ENCODE results near the gene AP2M1. TPM values are rescaled to one million over a fixed set of nuclear protein-coding genes. Genes with fewer than 3 reads are reported as not detected.
A peak's percentile ranks its signal among the peaks of the same experiment; 100 is the strongest.

AP2M1 gene
- total and polyA plus RNA-seq, 4 donors: 71.9 to 200 (median 135) TPM

DNA sequence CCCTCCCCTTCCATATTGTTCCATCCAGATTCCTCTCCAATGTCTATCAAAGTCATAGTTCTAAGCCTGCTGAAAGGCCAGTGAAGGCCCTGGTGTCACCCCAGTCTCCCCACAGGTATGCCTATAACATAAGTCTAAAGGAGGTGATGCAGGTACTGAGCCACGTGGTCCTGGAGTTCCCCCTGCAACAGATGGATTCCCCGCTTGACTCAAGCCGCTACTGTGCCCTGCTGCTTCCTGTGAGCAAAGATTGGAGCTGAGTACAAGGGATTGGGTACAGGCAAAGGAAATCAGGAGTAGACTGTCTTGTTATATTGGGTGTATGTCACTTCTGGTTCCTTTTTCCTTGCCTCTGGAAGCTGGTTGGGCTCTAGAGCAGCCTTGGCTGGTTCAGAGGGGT, 31.3 kb upstream of the AP2M1 start:
- WGBS: 96% methylated on average over 3 of the region's 3 CpGs
- Histone ChIP-seq H3K4me1 (ENCODE audit: control insufficient read depth in 4 of 4, insufficient read depth in 4 of 4, low read length in 3 of 4) (peaks cover 0 to 16% (median 4%) of the 10 kb centered on the region in 4 donors), H3K27ac (ENCODE audit: low read depth in 1 of 2, low read length in 2 of 2) (no peak overlapping the region), H3K36me3 (ENCODE audit: control insufficient read depth in 4 of 4, insufficient read depth in 3 of 4, low read depth in 1 of 4, low read length in 3 of 4) (peaks cover 2 to 59% (median 46%) of the 10 kb centered on the region in 4 donors), H3K27me3 (ENCODE audit: control insufficient read depth in 4 of 4, insufficient read depth in 4 of 4, low read length in 3 of 4) (no peaks in the 10 kb centered on the region), H3K9ac (ENCODE audit: low read depth in 1 of 2, low read length in 2 of 2) (no peak overlapping the region), H3K9me3 (ENCODE audit: control insufficient read depth in 4 of 4, low read length in 3 of 4) (no peaks in the 10 kb centered on the region), H3K4me3 (ENCODE audit: low read depth in 1 of 3, low read length in 3 of 3) (no peak overlapping the region)
- TF ChIP-seq NR2F2 (IDR thresholded peaks at IDR 0.05): no peak
- TF ChIP-seq, protein P1, sequence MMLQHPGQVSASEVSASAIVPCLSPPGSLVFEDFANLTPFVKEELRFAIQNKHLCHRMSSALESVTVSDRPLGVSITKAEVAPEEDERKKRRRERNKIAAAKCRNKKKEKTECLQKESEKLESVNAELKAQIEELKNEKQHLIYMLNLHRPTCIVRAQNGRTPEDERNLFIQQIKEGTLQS (IDR thresholded peaks at IDR 0.05): no peak
- TF ChIP-seq, protein P2, sequence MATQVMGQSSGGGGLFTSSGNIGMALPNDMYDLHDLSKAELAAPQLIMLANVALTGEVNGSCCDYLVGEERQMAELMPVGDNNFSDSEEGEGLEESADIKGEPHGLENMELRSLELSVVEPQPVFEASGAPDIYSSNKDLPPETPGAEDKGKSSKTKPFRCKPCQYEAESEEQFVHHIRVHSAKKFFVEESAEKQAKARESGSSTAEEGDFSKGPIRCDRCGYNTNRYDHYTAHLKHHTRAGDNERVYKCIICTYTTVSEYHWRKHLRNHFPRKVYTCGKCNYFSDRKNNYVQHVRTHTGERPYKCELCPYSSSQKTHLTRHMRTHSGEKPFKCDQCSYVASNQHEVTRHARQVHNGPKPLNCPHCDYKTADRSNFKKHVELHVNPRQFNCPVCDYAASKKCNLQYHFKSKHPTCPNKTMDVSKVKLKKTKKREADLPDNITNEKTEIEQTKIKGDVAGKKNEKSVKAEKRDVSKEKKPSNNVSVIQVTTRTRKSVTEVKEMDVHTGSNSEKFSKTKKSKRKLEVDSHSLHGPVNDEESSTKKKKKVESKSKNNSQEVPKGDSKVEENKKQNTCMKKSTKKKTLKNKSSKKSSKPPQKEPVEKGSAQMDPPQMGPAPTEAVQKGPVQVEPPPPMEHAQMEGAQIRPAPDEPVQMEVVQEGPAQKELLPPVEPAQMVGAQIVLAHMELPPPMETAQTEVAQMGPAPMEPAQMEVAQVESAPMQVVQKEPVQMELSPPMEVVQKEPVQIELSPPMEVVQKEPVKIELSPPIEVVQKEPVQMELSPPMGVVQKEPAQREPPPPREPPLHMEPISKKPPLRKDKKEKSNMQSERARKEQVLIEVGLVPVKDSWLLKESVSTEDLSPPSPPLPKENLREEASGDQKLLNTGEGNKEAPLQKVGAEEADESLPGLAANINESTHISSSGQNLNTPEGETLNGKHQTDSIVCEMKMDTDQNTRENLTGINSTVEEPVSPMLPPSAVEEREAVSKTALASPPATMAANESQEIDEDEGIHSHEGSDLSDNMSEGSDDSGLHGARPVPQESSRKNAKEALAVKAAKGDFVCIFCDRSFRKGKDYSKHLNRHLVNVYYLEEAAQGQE (IDR thresholded peaks at IDR 0.05): no peak
- no peak for TF ChIP-seq RAD21 (IDR thresholded peaks at IDR 0.05)
- no peak for TF ChIP-seq HNF4A (conservative IDR thresholded peaks at IDR 0.05)
- TF ChIP-seq, protein P3, sequence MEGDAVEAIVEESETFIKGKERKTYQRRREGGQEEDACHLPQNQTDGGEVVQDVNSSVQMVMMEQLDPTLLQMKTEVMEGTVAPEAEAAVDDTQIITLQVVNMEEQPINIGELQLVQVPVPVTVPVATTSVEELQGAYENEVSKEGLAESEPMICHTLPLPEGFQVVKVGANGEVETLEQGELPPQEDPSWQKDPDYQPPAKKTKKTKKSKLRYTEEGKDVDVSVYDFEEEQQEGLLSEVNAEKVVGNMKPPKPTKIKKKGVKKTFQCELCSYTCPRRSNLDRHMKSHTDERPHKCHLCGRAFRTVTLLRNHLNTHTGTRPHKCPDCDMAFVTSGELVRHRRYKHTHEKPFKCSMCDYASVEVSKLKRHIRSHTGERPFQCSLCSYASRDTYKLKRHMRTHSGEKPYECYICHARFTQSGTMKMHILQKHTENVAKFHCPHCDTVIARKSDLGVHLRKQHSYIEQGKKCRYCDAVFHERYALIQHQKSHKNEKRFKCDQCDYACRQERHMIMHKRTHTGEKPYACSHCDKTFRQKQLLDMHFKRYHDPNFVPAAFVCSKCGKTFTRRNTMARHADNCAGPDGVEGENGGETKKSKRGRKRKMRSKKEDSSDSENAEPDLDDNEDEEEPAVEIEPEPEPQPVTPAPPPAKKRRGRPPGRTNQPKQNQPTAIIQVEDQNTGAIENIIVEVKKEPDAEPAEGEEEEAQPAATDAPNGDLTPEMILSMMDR (IDR thresholded peaks at IDR 0.05; ENCODE audit: low read depth, low read length, missing input control): no peak
- TF ChIP-seq TAF1 (conservative IDR thresholded peaks at IDR 0.05): no peak
- no peak for TF ChIP-seq RXRA (IDR thresholded peaks at IDR 0.05)
- no peak for TF ChIP-seq GABPA (IDR thresholded peaks at IDR 0.05 in 1 of 2, conservative IDR thresholded peaks at IDR 0.05 in 1 of 2)
- no peak for DNase-seq (ENCODE audit: low spot score)

DNA sequence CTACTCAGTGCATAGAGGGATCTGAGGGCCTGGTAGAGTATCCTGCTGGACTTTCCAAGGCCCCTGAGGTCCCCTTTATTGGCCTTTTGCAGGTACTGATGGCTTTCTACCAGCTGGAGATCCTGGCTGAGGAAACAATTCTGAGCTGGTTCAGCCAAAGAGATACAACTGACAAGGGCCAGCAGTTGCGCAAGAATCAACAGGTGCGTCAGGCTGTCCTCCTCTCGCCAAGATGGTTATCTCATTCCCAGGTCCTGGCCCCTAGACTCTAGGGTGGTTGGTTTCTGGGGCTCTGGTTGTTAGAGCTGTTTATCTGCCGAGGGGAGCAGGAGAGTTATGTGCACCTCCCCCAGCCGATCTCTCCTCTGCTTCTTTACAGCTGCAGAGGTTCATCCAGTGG, 30.1 kb upstream of the AP2M1 start:
- peaks cover 2 to 59% (median 46%) of the 10 kb centered on the region in 4 donors for H3K36me3 ChIP-seq (ENCODE audit: control insufficient read depth in 4 of 4, insufficient read depth in 3 of 4, low read depth in 1 of 4, low read length in 3 of 4)

DNA sequence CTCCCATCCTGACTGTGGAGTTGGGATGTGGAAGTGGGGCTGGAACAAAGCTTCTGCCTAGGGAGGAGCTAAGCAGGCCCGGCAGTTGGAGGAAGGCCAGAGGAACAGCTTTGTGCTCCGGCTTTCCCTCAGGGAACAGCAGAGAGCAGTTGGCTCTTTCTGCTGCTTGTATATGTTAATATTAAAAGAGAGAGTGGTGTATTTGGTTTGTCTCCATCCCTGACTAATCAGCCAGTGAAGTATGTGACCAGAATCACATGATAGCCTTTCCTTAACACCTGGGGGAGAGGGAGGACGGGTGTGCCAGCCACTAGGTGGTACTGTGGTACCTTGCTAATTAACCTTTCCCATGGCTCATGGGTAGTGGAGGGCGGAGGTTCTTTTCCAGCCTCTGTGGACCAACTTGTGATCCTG, 29.5 kb upstream of the AP2M1 start:
- peaks cover 2 to 56% (median 45%) of the 10 kb centered on the region in 4 donors for H3K36me3 ChIP-seq (ENCODE audit: control insufficient read depth in 4 of 4, insufficient read depth in 3 of 4, low read depth in 1 of 4, low read length in 3 of 4)
- WGBS: 41% methylated on average over 4 of the region's 4 CpGs
- no peaks in the 10 kb centered on the region for H3K27me3 ChIP-seq (ENCODE audit: control insufficient read depth in 4 of 4, insufficient read depth in 4 of 4, low read length in 3 of 4)
- H3K9ac ChIP-seq (ENCODE audit: low read depth in 1 of 2, low read length in 2 of 2): no peak overlapping the region
- H3K4me1 ChIP-seq (ENCODE audit: control insufficient read depth in 4 of 4, insufficient read depth in 4 of 4, low read length in 3 of 4): peaks cover 0 to 16% (median 4%) of the 10 kb centered on the region in 4 donors
- no peak overlapping the region for H3K4me3 ChIP-seq (ENCODE audit: low read depth in 1 of 3, low read length in 3 of 3)
- TF ChIP-seq RAD21 (IDR thresholded peaks at IDR 0.05) (peak; percentile 71 to 80), SP1 (IDR thresholded peaks at IDR 0.05) (no peak), NR2F2 (IDR thresholded peaks at IDR 0.05) (no peak)
- TF ChIP-seq, protein P3 (IDR thresholded peaks at IDR 0.05; ENCODE audit: low read depth, low read length, missing input control): peak; percentile 44
- no peak for DNase-seq (ENCODE audit: low spot score)
- no peak overlapping the region for H3K27ac ChIP-seq (ENCODE audit: low read depth in 1 of 2, low read length in 2 of 2)
- H3K9me3 ChIP-seq (ENCODE audit: control insufficient read depth in 4 of 4, low read length in 3 of 4): no peaks in the 10 kb centered on the region

More for the DNA sequence above, 30.1 kb upstream of the AP2M1 start:
- Histone ChIP-seq H3K4me1 (ENCODE audit: control insufficient read depth in 4 of 4, insufficient read depth in 4 of 4, low read length in 3 of 4) (peaks cover 0 to 16% (median 4%) of the 10 kb centered on the region in 4 donors), H3K4me3 (ENCODE audit: low read depth in 1 of 3, low read length in 3 of 3) (no peak overlapping the region), H3K9ac (ENCODE audit: low read depth in 1 of 2, low read length in 2 of 2) (no peak overlapping the region), H3K27me3 (ENCODE audit: control insufficient read depth in 4 of 4, insufficient read depth in 4 of 4, low read length in 3 of 4) (no peaks in the 10 kb centered on the region), H3K27ac (ENCODE audit: low read depth in 1 of 2, low read length in 2 of 2) (no peak overlapping the region), H3K9me3 (ENCODE audit: control insufficient read depth in 4 of 4, low read length in 3 of 4) (no peaks in the 10 kb centered on the region)
- DNase-seq (ENCODE audit: low spot score): no peak
- WGBS: 66% methylated on average over 5 of the region's 5 CpGs
- peak in 1 of 2 donors; percentile 17 for TF ChIP-seq HNF4A (conservative IDR thresholded peaks at IDR 0.05)
- TF ChIP-seq RAD21 (IDR thresholded peaks at IDR 0.05): no peak
- TF ChIP-seq TAF1 (conservative IDR thresholded peaks at IDR 0.05): no peak
- TF ChIP-seq FOXA2 (IDR thresholded peaks at IDR 0.05): no peak
